Eye (tissue), 1 donor: ENCODE measurements around the gene LRRC37A2.
"Not testable (repeated sequence)": the region's sequence is repeated elsewhere in the genome, so short reads cannot be mapped to it uniquely, and the experiment has no call there.

ENCODE experiments used
- DNase-seq: peaks from one replicate; pipeline ENCODE4 v3.0.0-alpha.2; 2015

Gene LRRC37A2

DNA sequence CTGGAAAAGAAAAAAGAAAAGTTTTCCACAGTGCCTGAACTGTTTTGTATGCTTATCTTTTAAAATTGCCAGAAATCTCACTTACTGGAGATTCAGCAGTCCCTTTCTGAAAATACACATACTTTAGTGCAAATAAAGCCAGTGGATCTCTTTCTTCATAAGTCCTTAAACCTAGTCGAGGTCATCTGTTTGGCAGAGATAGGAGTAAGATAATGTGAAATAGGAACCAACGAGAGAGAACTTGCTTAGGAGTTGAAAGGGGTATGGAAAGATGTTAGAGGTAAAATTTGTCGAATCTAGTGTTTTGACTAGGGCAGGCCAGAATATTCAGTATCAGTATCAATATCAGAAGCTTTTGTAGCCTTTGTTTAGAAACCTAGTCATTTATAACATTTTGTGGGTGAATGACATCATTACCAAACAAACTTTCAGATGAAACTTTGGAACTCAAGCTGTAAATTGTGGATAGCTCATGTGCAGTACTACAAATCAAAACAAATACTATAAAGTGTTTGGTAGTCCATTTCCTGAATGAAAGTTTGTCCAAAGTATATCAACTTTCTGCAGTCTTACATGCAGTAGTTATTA lies 86.2 kb downstream of the LRRC37A2 start:
- DNase-seq: not testable (repeated sequence)

DNA sequence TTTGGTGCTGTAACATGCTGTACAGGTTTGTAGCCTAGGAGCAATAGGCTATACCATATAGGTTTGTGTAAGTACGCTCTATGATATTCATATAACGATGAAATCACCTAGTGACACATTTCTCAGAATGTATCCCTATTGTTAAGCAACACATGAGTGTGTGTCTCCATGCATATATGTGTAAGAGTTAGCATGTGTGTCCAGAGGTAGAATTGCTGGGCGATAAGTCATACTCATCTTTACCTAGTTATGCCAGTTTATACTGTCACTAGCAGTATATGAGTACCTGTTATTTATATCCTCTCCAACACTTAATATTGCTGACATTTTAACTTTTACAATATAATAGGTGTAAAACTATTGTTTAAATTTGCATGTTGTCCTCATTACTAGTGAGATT lies 88.5 kb downstream of the LRRC37A2 start:
- not testable (repeated sequence) for DNase-seq

DNA sequence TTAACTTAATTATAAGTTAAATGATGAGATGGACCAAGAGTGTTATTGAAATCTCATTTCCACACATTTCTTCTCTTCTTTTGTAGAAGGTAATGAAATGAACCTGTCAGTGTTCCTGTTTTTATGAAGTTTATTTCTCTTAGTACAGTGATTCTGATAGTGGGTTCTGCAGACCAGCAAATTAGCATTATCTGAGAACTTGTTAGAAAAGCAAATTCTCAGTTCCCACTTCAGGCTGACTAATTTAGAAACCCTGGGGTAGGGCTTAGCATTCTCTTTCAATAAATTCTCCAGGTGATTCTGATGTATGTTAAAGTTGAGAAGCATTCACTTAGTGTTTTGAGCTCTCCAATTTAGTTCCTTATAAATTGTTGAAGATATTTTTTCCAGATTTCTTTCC lies 90.9 kb downstream of the LRRC37A2 start:
- not testable (repeated sequence) for DNase-seq
